GF-D8 (cell line): Measurements from ENCODE around the gene TRPV4.
"Not testable (repeated sequence)": the region's sequence is repeated elsewhere in the genome, so short reads cannot be mapped to it uniquely, and the experiment has no call there.

Experiments used
- DNase-seq: peaks from one replicate; lab custom pipeline; 2025; lab: John Stamatoyannopoulos, UW

TRPV4 gene

DNA sequence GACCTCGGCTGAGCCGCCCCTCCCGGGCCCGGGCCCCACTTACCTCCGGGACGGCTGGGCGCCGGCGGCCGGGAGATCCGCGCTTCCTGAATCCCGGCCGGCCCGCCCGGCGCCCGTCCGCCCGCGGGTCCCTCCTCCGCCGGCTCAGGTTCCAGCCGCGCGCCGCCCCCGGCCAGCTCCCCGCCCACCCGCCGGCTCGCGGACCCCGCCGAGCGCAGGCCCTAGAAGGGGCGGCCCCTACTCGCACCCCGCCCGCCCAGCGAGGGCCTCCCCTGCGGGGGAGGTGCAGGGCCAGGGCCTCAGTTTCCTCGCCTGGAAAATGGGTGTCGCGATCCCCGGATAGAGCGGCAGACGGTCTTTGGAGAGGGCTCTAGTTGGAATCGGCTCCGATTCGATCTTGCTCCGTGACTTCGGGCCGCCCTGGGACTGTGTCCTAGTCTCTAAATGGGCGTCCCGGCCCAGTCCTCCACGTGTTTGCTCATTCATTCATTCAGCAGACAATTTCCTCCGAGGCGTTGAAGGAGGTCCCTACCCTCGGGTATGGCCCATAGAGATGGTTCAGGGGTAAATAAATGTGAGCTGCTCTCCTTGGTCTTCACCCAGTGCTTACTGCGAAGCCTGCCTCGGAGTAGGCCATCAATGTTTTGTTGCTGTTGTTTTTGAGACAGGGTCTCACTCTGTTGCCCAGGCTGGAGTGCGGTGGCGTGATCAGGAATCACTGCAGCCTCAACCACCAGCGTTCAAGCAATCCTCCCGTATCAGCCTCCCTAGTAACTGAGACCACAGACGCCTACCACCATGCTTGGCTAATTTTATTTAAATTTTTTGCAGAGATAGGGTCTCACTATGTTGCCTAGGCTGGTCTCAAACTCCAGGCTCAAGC is at the start of gene TRPV4:
TRPV4 (minus strand) TSS at position 92 of the 883 bp plus-strand sequence. CDS start 18,602 bp downstream, outside the sequence.
- DNase-seq, result no peak

DNA sequence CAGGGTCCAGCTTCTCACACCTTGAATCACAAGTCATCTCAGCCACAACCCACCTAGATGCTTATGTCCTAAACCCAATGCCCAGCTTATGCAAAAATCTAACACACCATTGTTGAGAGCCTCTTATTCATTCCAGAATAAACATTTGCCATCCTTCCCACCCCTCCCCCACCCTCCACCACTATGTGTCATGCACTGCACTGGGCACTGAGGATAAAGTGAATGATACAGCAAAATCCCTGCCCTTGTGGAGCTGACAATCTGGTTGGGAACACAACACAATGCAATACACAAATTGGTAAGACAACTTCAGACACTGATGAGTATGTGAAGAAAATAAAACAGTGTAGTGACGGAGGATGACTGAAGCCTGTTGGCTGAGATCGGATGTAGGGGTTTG is 48.6 kb upstream of the TRPV4 start:
- no peak for DNase-seq

DNA sequence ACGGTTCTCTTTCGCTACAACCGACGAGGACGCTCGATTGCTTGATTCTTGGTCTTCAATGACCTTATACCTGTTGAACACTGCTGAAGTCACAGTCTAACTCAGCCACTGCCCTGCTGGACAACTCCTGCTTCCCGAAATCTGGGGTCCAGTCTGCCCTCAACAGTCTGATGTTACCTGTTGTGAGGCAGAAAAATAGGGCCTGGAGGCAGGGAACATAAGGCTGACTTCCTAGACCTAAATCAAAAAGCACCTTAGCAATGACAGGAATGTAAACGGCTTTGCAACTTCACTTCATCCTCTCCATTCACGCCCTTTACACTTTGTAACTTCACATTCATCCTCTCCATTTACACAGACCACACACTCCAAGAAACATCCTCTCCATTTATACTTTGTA is 47.7 kb upstream of the TRPV4 start:
- DNase-seq, result no peak

DNA sequence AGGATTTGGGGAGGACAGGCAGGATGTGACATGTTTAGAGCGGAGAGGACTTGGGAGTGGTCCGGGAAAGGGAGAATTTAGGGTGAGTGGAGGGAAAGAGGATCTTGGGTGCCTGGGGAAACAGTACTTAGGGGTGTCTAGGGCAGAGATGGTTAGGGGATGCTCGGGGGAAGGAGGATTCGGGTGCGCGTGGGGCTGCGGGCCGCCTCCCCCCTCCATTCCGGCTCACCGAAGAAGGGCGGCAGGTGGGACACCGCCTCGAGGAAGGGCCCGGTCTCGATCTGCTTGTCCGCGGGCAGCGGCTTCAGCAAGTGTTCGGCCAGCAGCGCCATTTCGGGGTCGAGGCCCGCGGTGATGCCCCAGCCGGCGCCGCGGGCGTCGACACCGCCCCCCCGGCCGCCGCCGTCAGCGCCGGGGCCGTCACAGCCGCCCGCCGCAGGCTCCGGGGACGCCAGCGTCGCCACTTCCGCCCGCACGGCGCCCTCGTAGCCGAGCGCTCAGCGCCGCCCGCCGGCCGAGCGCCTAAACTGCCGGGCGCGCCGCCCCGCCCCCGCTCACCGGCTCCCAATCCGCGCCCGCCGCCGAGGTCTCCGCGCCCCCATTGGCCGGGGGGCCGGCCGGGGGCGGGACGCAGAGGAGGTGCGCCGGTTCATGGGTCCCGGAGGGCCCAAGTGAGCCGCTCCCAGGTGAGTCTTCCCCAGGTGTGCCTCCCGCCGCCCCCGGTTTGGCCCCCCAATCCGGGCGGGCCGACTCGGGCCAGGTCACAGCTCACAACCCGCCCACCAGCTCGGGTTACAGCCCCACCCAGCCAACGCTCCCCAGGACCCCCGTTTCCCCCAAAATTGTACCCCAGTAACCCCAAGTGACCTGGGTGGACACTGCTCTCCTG is 47.1 kb upstream of the TRPV4 start, which contains the start of gene GLTP:
GLTP (minus strand) TSS at position 499 of the 889 bp plus-strand sequence; CDS start at position 332, 167 bp downstream.
- peak; percentile 34 for DNase-seq

DNA sequence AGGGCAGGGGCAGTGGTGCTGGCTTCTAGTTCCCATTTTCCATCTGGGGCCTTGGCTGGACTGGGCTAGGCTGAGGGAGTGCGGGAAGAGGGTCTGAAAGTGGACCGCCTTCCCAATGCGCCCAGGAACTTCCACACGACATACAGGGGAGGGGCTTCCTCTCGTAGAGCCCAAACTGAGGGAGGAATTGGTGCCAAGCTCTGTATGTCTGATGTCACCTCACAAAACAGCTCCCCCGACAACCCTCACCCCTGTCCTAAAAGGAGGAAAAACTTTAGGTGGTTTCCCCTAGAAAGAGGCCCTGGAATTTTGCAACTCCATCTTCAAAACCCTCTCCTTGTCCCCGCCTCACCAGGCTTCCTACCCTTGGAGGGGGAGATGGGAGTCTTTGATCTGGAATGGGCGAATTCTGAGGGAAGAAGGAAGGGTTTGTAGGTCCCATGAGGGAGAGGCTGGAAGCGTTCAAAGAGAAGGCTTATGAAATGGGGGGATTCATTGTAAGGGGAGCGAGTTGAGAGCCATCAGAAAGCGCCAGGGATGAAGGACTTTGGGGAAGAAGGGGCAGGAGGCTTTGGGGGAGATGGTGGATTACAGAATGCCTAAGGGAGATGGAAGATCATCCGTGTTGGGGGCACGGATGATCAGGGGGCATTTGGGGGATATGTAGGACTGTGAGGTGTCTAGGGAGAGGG is 46.3 kb upstream of the TRPV4 start:
- no peak for DNase-seq

DNA sequence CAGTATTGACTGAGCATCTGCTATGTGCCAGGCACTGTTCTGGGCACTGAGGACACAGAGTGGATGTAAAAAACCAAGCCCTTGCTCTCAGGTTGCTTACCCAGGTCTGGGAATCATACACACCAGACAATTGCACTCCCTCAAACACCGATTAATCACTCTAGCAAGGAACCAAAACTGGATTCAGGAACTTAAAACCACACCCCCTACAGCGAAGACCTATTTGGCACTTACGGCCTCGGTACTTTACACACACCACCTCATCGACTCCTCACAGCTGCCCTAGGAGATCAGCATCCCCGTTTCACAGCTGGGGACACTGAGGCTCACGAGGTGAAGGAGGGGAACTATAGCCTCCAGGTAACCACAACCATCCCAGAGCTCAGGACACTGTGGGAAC is 45.6 kb upstream of the TRPV4 start:
- DNase-seq, result no peak

DNA sequence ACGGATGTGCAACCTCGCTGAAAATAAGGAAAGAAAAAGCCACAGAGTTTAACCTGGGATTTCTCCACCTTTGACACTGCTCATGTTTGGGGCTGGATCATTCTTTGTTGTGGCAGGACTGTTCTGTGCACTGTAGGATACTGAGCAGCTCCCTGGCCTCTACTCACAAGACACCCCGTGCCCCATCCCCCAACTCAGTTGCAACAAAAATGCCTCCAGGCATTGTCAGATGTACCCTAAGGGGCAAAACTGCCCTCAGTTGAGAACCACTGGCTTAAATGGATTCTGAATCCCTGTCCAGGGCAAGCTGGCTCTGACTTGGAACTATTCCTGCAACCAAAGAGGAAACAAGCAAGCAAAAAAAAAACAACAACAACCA is 45.0 kb upstream of the TRPV4 start:
- no peak for DNase-seq

DNA sequence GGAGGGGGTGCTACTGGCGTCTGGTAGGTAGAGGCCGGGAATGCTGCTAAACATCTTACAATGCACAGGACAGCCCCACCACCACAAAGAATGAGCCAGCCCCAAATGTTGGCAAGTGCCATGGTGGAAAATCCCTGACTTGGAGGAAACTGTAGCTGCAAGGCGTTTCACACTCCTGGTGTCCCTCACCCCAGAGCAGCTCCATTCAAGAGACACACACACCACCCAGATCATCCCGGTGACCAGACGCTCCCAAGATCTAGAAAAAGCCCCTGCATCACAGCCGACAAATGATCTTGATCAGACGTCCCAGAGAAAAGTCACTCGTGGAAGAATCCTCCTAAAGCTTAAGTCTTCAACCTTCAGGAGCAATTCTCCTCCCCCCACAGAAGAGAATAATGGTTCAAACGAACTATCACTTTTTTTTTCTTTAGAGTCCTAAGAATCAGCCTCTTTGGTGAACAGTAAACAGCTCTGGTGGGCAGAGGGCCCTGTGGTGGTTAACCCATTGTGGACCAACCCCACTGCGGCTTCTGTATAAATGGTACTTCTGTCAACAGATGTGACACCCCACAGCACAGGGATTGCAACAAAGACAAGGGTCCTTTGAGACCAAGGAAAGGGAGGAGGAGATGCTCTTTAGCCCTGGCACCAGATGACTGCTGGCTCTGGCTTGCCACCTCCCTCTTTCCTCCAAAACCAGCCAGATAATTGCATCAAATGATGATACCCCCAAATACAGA is 44.5 kb upstream of the TRPV4 start:
- DNase-seq, result no peak

DNA sequence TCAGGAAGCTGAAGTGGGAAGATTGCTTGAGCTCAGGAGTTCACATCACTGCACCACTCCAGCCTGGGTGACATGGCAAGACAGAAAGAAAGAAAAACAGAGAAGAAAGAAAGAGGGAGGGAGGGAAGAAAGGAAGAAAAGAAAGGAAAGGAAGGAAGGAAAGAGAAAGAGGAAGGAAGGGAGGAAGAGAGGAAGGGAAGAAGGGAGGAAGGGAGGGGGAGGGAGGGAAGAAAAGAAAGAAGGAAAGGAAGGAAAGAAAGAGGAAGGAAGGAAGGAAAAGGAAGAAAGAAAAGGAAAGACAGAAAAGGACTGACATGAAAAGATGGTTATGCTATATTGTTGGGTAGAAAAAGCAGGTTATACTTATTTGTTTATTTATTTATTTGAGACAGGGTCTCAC is 43.2 kb upstream of the TRPV4 start:
- DNase-seq, result no peak

DNA sequence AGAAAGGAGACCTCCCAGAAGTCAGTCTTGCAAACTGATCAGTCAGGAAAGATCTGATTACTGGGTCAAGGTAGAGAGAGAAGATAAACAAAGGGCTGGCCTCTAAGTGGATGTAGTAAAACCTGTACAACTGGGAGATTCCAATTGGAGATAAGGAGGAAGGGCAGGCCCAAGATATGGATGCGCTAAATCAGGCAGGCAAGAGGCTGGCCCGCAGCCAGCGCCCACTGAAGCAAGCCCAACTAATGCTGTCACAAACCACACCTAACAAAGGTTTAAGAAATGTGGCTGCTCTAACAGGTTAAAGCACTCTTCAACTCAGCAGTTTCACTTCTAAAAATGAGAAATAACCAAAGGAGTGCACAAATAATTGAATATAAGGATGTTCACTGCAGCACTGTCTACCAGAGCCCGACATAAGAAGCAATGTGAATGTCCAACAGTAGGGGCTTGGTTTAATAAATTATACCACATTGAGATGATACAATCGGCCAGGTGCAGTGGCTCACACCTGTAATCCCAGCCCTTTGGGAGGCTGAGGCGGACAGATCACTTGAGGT is 42.5 kb upstream of the TRPV4 start:
- no peak for DNase-seq

DNA sequence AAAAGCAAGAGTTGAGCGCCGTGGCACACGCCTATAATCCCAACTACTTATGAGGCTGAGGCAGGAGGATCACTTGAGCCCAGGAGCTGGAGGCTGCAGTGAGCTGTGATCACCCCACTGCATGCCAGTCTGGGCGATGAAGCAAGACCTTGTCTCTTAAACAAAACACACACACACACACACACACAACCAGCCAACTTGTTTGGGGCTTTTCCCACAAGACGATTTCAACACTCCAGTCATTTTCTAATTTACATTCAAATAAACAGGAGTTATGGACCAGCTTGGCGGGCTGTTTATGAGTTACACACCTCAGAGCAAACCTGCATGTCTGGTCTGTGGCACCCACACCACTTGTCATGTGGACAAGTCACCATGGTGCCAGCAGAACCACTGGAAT is 40.5 kb upstream of the TRPV4 start:
- no peak for DNase-seq

DNA sequence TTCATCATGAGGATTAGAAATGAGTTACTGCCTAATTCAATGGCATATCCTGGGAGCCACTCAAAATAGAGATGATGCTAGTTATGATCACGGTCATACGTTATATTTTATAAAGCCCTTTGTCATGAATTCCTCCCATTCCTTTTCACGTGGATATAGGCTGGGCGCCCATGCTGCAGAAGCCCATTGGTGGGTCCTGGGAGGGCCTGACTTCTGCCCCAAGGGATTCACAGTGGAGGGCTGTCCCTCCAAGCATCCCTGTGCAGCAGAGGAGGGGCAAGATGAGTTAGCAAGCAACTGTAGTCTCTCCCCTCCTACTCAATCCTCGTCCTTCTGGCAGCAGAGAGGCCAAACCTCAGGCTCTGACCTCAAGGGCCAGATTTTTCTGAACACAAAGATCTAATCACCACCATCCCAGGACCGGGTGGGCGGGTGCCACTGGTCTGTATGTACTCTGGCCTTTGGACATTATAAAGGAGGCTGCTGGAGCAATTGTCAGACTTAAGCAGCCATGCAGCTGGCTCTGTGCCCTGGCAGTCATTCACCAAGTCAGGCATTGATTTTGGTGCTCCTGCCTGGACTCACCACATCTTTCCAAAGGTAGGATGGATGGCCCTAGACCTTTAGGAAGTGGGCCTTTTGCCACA is 38.6 kb upstream of the TRPV4 start:
- DNase-seq, result no peak

DNA sequence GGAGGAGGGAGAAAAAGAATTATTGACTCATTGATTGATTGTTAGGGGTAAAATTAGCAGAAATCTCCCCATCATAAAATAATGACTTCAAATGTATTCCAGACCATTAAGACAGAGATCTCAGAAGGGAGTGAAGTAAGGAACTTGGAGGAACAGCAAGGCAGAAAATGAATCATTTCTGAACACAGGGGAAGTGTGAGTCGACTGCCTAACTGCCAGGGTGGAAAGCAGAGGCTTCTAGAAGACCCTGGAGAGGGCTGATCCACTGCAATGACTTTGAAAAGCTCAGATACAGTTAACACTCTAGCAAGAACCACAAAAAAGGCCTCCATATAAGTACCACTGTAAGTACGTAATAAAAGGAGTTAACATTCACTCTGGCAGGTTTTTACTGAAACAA is 37.5 kb upstream of the TRPV4 start:
- no peak for DNase-seq

DNA sequence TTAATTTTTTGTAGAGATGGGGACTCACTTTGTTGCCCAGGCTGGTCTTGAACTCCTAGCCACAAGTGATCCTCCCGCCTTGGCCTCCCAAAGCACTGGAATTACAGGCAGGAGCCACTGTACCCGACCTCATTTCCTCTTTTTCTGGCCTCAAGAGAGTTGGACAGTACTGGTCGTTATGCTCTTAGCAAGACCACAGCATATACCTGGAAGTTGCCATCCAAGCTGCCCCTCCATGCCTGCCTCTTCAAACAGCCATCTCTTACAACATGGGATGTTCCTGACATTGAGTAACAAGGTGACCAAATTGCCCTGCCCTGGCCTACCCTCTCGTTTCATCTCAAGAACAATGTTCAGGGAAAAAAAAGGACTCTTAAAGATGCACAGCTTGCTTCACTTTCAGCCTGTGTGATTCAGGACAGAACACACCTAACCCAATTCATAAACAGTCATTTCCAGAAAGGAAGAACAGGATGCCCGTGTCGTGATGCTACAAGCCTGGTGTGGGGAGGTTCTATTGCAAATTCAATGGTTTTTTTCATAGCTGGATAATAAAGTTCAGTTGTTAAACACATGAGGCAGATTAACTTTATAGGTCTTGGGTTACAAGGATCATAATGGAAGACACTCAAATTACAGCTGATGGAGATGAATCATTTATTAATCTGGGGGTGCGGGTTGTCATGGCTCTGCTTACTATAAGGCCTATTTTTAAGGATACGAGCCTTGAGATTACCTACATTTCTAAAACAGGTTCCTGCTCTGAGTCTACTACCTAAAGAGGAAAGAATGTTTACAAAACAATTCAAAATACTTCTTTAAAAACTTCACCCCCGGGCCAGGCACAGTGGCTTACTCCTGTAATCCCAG is 35.2 kb upstream of the TRPV4 start:
- DNase-seq, result no peak

DNA sequence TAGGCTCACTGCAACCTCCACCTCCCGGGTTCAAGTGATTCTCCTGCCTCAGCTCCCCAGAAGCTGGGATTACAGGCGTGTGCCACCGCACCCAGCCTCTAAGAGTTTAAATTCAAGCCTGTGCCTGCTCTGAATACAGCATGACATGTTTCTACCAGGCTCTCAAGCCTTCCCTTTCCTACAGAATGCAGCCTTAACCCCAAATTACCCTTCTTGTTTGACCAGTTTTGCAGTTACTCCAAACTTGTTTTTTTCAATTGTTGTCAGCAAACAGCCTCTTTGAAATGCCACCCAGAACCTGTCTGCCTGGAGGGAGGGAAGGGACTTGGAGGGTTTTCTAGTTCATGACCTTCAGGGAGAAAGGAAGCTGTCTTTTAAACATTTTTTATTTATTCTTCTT is 31.7 kb upstream of the TRPV4 start:
- no peak for DNase-seq

DNA sequence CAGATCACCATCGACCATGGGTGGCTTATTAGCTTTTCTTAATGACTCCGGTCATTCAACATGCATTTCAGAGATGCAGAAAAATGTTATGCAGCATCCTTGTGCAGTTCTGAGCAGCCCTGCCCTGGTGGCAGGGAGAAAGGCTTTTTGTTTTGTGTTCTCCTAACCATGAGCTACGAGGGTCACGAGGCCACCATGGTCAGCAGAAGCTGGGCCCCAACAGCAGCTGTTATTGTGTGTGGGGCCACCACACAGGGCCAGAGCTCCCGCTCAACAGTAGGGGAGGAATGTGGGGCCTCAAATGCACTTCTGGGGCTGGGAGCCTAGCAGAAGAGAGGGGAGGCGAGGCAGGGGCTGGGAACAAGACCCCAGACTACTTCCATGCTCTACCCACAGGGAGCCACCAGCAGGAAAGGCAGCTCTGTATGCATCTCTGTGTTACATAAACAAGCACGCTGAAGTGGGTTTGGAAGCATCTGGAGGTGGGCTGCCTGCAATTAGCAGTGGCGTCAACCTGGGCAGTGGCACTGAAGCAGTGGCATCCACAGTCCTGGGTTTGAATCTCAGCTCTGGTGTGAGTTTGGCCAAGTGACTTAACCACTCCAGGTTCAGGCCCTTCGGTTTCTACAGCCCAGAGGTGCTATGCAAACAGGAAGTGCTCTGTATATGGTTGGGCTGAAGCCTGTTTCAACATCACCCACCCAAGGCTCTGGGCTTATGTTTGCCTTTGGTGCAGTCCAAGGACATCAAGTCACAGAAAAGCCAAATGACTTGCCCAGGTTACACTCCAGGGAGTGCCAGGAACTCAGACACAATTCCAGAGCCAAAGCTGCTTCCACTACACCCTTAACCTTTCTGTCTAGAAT is 30.9 kb upstream of the TRPV4 start:
- DNase-seq, result peak; percentile 41

DNA sequence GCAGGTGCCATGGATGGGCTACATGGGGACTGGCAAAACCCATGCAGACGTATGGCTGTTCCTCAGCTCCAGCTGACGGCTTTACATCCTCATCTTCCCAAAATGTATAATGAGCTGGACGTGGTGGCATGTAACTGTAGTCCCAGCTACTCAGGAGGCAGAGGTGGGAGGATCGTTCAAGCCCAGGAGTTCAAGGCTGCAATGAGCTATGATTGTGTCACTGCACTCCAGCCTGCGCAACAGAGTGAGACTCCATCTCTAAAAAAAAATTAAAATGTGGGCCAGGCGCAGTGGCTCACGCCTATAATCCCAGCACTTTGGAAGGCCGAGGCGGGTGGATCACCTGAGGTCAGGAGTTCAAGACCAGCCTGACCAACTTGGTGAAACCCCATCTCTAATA is 29.3 kb upstream of the TRPV4 start:
- DNase-seq, result not testable (repeated sequence)

DNA sequence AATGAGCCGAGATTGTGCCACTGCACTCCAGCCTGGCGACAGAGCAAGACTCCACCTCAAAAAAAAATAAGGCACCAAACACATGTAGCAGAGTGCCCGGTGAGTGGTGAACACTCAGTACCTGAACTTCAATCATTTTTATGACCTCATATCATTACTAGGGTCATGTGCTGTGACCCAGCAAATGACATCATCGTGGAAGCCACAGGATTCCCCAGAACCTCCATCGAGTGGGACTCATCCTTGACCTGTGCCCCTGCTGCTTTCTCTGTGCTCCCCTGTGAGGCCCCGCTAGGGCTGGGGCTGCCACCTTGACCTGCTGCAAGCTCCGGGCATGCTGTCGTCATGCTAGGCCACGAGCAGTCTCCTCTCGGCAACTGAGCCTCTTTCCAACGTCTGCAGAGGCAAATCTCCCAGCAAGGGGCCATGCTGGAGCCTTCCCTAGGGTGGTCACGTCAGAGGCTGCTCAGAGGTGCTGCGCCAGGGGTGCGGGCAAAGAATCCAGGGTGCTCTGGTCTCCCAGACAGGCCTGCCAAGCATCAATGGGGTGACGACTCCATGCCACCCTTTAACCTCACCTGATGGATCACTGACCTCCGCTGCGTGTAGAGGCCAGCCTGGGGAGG is 28.6 kb upstream of the TRPV4 start:
- no peak for DNase-seq
